SU-DHL-6 (cell line): ENCODE measurements around the gene CSPG5.

Experiments
- H2AFZ ChIP-seq: fragments of 200-600 bp; sonication (generic); 2 replicates; pipeline ENCODE4 v1.6.1; 2014; ENCODE audit warnings: low read depth, mild to moderate bottlenecking, moderate library complexity, mixed read lengths, antibody characterized with exemption, low read length; ENCODE audit not compliant: severe bottlenecking
- H3F3A ChIP-seq: fragments of 200-600 bp; shearing (Covaris generic); 2 replicates; pipeline ENCODE4 v1.6.0; 2016; ENCODE audit warnings: antibody characterized with exemption, mild to moderate bottlenecking; ENCODE audit not compliant: insufficient read depth
- H3K27ac ChIP-seq: fragments of 200-600 bp; sonication (generic); 2 replicates; pipeline ENCODE4 v1.5.1; 2016; ENCODE audit warnings: low read depth, mild to moderate bottlenecking, low read length, moderate library complexity, mixed read lengths
- H3K27me3 ChIP-seq: fragments of 200-600 bp; sonication (generic), shearing (Covaris generic); 2 replicates; pipeline ENCODE4 v1.6.0; 2014; ENCODE audit warnings: mild to moderate bottlenecking, low read length
- H3K36me3 ChIP-seq: fragments of 200-600 bp; sonication (generic); 2 replicates; pipeline ENCODE4 v1.6.1; 2014; ENCODE audit warnings: mild to moderate bottlenecking, low read length, mixed read lengths
- H3K4me2 ChIP-seq: fragments of 300-600, 200-600 bp; shearing (Covaris generic), sonication (generic); 2 replicates; pipeline ENCODE4 v1.6.0; 2014; ENCODE audit warnings: low read length, low read depth, mild to moderate bottlenecking; ENCODE audit not compliant: poor library complexity, severe bottlenecking
- H3K4me3 ChIP-seq: fragments of 200-600 bp; sonication (generic); 2 replicates; pipeline ENCODE4 v1.5.1; 2014; ENCODE audit warnings: antibody characterized with exemption, low read length, mild to moderate bottlenecking, mixed read lengths; ENCODE audit not compliant: insufficient read depth, poor library complexity, severe bottlenecking
- H3K79me2 ChIP-seq: fragments of 200-600 bp; sonication (generic); 2 replicates; pipeline ENCODE4 v1.6.1; 2014; ENCODE audit warnings: mild to moderate bottlenecking, low read length, moderate library complexity; ENCODE audit not compliant: insufficient read depth
- H3K9ac ChIP-seq: fragments of 200-600 bp; sonication (generic); 2 replicates; pipeline ENCODE4 v1.7.0; 2014; ENCODE audit warnings: mild to moderate bottlenecking, low read length
- H3K9me2 ChIP-seq: fragments of 200-600 bp; sonication (generic); replicated peaks from 2 replicates; pipeline ENCODE4 v1.6.1; 2014; ENCODE audit warnings: low read length; ENCODE audit not compliant: insufficient read depth
- H3K9me3 ChIP-seq: fragments of 200-600 bp; sonication (generic); 2 replicates; pipeline ENCODE4 v1.6.1; 2014; ENCODE audit warnings: low read length, mixed read lengths; ENCODE audit not compliant: insufficient read depth
- H4K20me1 ChIP-seq: fragments of 200-600 bp; sonication (generic); 2 replicates; pipeline ENCODE4 v1.6.1; 2014; ENCODE audit warnings: low read depth, mild to moderate bottlenecking, antibody characterized with exemption, low read length, moderate library complexity, mixed read lengths
- CTCF ChIP-seq: fragments of 200-600 bp; sonication (generic); IDR thresholded peaks from one replicate; pipeline ENCODE4 v1.5.1; 2017; ENCODE audit warnings: antibody characterized with exemption, mild to moderate bottlenecking, low read length, moderate library complexity; ENCODE audit not compliant: insufficient read depth, poor library complexity, severe bottlenecking
- EZH2phosphoT487 ChIP-seq: fragments of 200-600 bp; sonication (generic), shearing (Covaris generic); conservative IDR thresholded peaks from 2 replicates; pipeline ENCODE4 v1.6.1; 2018; ENCODE audit warnings: mild to moderate bottlenecking, antibody characterized with exemption, low read length, moderate library complexity, mixed read lengths

The CSPG5 gene

GRCh38 chr3:47556351-47556750, 22.3 kb downstream of the CSPG5 start:
- Histone ChIP-seq H3K9ac (no peak overlapping the region), H3K27me3 (no peaks in the 10 kb centered on the region), H2AFZ (no peak overlapping the region), H3K9me3 (no peaks in the 10 kb centered on the region), H3K79me2 (no peaks in the 10 kb centered on the region), H3K36me3 (no peaks in the 10 kb centered on the region), H3K9me2 (no peaks in the 10 kb centered on the region), H3K27ac (no peak overlapping the region), H4K20me1 (no peaks in the 10 kb centered on the region), H3F3A (no peaks in the 10 kb centered on the region), H3K4me3 (no peak overlapping the region), H3K4me2 (no peak overlapping the region)
- no peak for TF ChIP-seq EZH2phosphoT487
- no peak for TF ChIP-seq CTCF

- H2AFZ ChIP-seq, result no peak overlapping the region
- no peaks in the 10 kb centered on the region for H3K27me3 ChIP-seq
- H3K4me2 ChIP-seq, result no peak overlapping the region
- no peak overlapping the region for H3K27ac ChIP-seq
- H3K9ac ChIP-seq, result no peak overlapping the region
- no peak overlapping the region for H3K4me3 ChIP-seq
- no peaks in the 10 kb centered on the region for H3K36me3 ChIP-seq
- no peaks in the 10 kb centered on the region for H3K9me2 ChIP-seq
- no peaks in the 10 kb centered on the region for H3K79me2 ChIP-seq
- no peak for TF ChIP-seq EZH2phosphoT487
- TF ChIP-seq CTCF, result no peak
- no peaks in the 10 kb centered on the region for H3K9me3 ChIP-seq
- no peaks in the 10 kb centered on the region for H3F3A ChIP-seq
- H4K20me1 ChIP-seq, result no peaks in the 10 kb centered on the region
These were observed 24.3 kb downstream of the CSPG5 start for GRCh38 chr3:47554335-47554734.

- Histone ChIP-seq H4K20me1 (no peaks in the 10 kb centered on the region), H3K9me2 (no peaks in the 10 kb centered on the region), H3K4me3 (no peak overlapping the region), H3F3A (no peaks in the 10 kb centered on the region), H3K36me3 (no peaks in the 10 kb centered on the region), H3K4me2 (no peak overlapping the region), H3K79me2 (no peaks in the 10 kb centered on the region), H3K27me3 (no peaks in the 10 kb centered on the region), H3K27ac (no peak overlapping the region), H2AFZ (no peak overlapping the region), H3K9ac (no peak overlapping the region), H3K9me3 (no peaks in the 10 kb centered on the region)
- TF ChIP-seq CTCF (no peak), EZH2phosphoT487 (no peak)
These were observed 25.3 kb downstream of the CSPG5 start for GRCh38 chr3:47553407-47553806.
